Mucosa of gallbladder (tissue), 1 donor: ENCODE measurements around the gene CDK15. TPM values are rescaled to one million over a fixed set of nuclear protein-coding genes. Genes with fewer than 3 reads are reported as not detected.
"Not testable (repeated sequence)": the region's sequence is repeated elsewhere in the genome, so short reads cannot be mapped to it uniquely, and the experiment has no call there.

Experiments used
- DNase-seq: peaks from one replicate; pipeline ENCODE4 v3.0.0-alpha.2; 2020; ENCODE audit warnings: low spot score
- total RNA-seq: library from RNA; stranded (reverse); gene quantifications from one replicate; pipeline ENCODE4 v1.2.1, GENCODE V29; 2021
- donor health status: DM: no; HTN: no; CAD: no.

Gene CDK15
- total RNA-seq, 1 donor from 2014 or later: 3.1 TPM

DNA sequence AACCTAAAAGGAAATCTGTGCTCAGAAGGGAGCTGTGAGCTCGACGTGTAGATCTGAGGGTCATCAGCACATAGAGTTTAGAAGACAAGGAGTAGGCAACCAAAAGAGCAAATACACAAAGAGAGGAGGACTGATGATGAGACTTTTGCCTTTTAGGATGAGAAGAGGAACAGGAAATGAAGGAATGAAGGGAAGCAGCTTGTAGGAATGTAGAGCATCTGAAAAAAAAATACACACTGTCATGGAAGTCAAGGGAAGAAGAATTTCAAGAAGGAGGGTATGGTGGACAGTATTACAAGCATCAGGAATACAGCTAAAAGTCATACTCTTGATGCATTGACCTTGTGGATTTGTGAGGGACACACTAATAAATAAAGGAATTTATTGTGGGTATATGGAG lies 21.9 kb downstream of the CDK15 start:
- DNase-seq: no peak

DNA sequence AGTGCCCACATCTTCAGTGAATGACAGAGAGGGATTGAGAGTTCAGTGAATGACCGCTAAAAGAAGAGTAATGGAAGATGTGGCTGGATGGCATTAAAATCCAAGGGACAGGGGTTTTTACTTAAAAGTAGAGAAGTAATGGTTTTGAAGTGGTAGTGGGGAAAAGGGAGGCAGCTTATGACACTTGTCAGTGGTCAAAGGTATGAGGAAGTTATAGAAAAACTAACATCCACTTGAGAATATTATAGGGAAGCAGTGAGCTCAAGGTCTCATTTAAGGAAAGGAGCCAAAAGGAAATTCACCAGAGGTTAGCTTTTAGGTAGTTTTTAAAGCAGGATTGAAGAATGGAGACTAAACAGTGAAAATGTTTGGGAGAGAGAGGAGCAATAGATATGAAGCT lies 24.3 kb downstream of the CDK15 start:
- no peak for DNase-seq

DNA sequence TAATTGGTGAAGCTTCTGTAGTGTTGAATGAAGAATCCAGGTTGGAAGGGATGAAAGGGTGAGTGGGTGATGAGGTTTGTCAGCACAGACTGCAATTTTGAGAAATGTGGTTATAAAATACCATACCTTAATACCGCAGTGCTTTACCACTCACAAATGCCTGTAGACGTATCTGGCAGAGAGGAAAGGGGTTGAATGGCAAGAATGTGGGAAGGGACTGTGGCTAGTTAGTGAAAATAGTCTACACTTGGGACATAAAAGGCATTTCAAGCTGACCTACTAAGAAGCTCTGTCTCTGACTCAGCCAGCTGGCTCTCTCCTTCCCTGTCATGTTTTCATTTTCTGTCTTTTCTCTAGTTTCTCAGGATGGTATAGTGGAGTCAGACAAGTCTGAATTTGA lies 25.1 kb downstream of the CDK15 start:
- DNase-seq: no peak

DNA sequence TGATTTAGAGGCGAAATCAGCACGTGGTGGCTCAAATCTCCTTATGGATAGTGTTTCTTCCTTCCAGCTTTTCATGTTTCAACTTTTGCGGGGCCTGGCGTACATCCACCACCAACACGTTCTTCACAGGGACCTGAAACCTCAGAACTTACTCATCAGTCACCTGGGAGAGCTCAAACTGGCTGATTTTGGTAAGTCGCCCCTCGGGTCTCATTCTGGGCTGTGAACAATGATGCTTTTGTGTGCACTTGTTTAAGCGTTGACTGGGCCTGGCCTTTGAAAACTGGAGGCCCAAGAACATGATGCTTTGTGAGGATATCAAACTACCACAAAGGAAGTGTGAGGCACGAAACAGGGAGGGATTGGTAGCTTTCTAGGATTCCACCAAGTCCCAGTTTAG lies 27.4 kb downstream of the CDK15 start:
- no peak for DNase-seq

DNA sequence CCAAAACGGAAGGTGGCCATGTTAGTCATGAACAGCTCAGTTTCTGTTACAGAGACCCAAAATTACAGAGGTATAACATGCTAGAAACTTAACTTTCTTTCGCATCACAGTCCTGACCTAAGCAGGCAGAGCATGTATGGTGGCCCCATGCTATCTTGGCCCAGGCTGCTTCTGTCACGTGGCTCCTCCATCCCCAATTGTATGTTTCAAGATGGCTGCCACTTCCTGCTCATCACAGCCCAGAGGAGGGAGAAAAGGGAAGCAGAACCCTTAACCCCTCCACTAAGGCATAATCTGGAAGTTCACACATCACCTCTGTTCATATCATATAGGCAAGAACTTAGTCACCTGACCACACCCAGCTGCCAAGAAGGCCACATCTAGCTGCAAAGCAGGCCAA lies 28.7 kb downstream of the CDK15 start:
- no peak for DNase-seq

DNA sequence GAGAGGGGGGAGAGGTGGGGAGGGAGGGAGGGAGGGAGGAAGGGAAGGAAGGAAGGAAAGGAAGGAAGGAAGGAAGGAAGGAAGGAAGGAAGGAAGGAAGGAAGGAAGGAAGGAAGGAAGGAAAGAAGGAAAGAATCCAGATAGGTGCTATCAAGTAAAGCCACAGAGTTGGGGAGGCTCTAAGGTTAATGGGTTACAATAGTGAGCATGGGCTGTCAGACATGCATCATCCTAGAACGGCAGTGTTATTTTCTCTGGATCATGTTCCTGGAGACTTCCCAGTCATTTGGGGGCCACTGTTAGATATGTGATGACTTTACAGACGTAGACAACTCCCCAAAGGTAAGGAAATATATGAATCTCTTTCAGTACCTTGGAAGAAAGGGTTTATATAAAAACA lies 31.1 kb downstream of the CDK15 start:
- DNase-seq: no peak

DNA sequence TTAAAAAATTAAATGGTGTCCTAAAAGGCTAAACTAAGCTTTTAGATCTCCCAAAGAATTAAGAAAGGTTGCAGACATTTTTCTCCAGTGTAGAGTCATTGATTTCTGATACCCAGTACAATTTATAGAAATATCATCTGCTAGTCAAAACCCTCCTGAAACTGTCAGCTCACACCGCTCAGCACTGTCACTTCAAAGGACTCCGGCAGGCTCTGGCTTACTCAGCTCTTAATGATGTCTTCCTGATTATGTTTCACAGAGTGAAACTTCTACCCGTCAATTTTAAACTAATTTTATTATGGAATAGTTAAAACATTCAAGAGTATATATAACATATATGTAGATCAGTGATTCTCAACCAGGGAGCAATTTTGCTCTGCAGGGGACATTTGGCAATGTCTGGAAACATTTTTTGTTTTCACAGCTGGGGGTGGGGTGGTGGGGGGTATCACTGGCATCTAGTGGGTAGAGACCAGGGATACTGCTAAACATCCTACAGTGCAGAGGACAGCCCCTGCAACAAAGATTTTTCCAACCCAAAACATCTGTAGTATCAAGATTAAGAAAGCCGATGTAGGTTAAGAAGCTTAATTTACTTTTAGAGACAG lies 31.6 kb downstream of the CDK15 start:
- no peak for DNase-seq

DNA sequence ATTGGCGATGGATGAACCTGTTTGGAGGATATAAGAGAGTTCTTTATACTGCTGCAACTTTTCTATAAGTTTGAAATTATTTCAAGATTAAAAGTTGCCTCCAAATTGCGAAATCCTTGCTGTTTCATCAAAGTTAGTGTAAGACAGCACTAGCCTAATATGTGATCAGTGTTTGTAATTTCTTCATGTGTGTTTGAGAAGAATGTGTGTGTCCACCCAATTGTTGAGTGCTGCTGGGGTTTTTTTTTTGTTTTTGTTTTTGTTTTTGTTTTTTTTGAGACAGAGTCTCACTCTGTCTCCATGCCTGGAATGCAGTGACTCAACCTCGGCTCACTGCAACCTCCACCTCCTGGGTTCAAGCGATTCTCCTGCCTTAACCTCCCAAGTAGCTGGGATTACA lies 33.4 kb downstream of the CDK15 start:
- no peak for DNase-seq

DNA sequence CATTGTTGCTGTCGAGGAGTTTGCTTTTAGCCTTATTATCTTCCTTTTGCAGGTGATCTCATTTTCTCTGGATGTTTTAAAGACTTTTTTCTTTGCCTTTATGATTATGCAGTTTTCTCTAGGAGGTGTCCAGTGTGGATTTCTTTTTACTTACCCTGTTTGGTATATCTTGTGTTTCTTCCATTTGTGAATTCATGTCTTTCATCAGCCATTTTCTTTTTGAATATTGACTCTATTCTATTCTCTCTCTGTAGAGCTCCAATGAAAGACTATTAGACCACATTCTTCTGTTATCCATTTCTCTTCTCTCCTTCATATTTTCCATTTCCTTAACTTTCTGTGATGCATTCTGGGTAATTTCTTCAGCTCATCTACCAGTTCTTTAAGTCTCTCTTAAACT lies 34.4 kb downstream of the CDK15 start:
- no peak for DNase-seq

DNA sequence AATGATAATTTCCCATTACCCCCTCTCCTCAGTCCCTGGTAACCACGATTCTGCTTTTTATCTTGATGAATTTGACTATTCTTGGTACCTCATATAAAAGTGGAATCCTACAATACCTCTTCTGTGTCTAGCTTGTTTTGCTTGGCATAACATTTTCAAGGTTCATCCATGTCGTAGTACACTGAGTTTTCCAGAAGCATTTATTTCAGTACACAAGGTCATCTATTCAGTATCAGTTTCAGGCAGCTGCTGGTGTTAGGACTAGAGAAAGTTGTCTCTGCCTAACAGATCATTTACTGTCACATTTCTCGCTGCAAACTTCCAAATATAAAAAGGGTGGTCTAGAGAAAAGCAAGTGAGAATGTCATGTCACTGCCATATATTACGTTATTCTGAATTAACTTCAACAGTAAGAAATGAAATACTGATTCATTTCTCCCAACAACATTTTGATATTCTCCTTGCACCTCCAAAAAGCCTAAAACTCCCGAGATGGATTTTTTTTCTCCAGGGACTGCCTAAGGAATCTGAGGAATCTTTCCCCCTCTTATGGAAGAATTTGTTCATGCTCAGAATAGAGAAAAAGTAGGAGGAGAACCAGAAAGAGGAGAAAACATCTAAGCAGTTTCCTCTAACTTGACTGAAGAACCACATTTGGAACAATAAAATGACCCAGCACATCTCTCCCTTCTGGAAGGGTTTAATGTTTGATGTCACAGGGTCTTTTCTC lies 36.0 kb downstream of the CDK15 start:
- DNase-seq: no peak

DNA sequence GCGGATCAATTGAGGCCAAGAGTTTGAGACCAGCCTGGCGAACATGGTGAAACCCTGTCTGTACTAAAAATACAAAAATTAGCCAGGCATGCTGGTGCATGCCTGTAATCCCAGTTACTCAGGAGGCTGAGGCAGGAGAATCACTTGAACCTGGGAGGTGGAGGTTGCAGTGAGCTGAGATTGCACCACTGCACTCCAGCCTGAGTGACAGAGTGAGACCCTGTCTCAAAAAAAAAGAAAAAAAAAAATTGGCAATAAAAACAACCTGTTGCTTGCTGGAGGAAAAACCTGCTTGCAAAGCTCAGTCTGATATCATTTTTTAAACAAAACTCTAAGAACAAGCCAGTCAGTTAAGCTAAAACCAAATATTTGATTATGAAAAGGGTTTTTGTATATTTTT lies 38.6 kb downstream of the CDK15 start:
- not testable (repeated sequence) for DNase-seq

DNA sequence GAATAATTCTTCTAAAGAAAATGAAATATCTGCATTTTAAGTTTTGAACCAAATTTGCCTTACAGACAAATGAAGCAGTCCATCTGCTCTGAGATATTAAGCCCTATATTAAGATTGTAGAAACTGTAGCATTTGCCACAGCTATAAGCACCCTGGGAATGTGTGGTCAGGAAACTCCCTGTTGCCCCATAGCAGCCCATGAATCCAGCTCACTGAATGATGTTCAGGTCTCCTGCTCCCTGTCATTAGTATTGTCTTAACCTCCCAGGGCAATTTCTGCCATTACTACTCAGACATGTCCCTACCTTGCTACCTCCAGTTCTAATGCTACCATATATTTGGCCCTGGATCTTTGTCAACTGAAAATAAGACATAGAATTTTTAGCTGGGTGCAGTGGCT lies 41.1 kb downstream of the CDK15 start:
- no peak for DNase-seq

DNA sequence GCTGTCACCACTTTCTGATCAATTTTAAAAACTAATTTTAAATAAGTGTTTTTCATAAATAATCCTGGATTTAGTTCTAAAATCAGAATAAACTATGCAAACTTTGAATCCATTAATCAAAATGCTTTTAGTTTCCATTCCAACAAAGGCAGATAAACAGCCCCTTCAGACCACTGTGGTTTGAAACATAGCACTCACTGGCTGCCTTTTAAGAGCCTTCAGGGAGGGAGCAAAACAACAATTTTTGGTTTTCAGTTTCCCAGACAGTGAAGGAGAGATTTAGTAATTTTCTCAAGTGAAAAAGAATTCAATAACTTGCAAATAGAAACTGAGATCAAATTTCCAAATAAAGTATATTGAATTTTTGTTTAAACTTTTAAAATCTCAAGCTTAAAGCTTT lies 46.1 kb downstream of the CDK15 start:
- DNase-seq: no peak

DNA sequence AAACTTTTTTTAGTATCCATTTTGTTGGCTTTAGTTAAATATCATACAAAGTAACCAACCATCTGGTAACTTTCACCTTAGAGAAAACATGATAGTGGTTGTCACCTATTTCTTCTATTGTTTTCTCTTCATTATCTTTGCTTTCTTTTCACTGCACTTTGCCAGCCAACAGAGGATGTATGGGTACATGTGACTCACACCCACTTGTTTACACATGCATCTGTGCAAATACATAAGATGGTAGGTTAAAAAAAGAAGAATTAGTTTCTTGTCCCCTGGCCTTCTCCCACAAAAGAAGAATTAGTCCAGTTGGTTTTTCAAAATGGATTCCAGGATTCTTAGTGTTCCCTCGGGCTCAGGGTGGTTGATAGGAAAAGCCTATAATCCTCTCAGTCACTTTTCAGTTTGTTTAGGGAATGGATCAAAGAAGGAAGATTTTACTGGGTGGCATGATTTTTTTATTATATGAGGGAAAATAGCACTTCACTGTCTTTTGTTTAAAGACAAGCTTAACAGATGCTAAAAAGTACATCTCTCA lies 46.6 kb downstream of the CDK15 start:
- no peak for DNase-seq

DNA sequence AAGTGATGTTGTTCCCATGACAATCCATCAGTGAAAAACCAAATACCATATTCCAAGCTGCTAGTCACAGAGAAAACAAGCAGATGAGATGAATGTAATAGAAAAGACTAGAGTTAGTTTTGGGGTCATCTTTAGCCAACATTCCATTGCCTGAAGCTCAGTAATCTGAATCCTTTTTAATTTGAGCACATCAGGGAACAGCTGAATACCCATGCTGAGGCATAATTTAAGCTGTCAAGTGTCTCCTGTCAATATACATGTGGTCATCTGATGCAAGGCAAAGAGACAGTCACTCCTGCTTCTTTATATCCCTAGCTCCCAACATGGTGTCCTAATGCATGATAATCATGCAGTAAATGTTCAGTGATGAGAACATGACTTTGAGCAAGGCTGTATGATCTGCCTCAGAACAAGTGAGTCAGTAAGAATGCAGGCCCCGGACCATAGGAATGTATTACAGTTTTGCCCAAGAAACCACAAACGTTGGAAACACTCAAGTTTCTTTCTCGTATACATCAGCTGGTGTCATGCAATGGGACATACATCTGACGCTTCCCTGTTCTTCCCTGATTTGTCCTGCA lies 48.0 kb downstream of the CDK15 start:
- DNase-seq: no peak

DNA sequence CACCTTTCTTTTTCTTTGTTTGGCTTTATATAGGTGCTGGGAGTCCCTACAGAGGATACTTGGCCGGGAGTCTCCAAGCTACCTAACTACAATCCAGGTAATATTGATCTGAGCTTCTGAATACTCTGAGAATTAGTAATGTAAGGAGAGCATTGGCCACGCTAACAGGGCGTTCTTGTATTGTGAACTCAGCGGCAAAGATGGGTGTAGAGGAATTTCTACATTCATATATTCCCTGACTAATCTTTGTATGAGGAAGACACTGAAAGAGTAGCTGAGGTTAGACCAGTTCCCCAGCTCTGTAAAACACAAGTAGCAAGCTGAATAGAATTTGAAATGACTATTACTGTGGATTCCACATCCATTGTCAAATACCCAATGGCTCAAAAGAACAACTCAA lies 48.5 kb downstream of the CDK15 start:
- DNase-seq: no peak

DNA sequence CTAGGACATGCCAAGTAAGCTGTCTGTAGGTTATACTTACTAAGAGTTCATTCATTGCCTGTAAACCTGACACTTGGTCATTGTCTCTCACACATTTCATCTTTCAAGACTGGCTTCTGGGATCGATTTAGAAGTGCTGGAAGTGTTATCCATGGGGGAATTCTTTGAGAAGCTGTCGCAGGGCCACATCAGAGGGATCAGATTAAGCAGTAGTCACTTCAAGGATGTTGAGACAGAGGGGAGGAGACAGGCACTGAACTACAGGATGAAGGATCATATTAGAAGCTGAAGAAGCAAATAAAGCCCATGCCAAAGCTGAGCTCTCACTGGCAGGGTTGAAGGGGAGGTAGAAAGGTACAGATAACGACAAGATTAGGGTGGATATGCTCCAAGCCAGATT lies 49.0 kb downstream of the CDK15 start:
- DNase-seq: no peak

DNA sequence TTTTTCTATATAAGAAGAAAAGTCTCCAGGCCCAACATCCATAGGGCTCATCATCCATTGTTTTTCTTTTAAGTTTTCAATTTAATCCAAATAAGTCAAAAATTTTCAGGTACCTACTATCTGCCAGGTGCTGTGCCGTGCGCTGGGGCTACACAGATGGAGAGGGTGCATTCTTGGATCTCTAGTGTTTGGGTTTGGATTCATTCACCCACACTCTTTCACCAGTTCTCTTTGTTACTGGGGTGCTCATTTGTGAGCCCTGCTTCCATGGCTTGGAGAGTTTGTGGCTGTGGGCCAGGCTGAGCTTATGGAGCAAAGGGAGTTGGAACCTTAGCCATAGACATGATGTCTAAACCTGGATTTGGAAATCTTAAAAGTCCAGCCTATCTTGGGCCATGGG lies 51.0 kb downstream of the CDK15 start:
- no peak for DNase-seq

DNA sequence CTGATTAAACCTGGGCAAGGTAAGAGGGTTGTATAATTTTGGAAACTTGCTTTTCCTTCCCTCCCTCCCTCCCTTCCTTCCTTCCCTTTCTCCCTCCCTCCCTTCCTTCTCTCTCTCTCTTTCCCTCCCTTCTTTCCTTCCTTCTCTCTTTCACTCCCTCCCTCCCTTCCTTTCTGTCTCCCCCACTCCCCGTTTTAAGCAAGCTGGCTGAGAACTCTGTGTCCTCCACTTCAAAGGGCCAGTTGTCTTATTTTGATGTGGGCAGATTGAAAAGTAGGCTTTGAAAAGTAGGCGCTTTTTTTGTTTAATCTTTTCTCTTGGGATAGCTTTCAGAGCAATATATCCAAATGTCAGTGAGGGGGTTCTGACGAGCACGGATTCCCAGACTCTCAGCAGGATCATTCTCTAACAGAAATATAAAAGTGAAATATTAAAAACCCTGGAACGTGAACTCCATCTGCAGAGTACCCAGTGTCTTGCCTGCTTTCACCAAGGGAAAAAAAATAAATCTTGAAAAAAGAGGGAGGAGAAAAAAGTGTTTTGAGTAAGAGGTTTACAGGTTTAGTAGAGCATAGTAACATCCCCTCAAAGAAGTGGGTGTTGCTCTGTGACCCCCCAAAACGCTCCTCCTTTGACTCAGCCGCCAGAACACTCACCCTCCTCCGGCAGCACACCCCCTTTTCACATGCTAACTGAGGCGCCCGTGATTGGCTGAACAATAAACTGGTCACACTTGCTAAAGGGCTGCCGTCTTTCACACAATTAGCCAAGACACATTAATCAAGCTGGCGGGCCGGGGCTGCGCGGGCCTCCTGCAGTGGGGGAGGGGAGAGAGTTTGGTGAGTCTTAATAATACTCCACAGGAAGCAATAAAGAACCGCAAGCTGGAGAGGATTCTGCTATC lies 52.2 kb downstream of the CDK15 start:
- no peak for DNase-seq

DNA sequence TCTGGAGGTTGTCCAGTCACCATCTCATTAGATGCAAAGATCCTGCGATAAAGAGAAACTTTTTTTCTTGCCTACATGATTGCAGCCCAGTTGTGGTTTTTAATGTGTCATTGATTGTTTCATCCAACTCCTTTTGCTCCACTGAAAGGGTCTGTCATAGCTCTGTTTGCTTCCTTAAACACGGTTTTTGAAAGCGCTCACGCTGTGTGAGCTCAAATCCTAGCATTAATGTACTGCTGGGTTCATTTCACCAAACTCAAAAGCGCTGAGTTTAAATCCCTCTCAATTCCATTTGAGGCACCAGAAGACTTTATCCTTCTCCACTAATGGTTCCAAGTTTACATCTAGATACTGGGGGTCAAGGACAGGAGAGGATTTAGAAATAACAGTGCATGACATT lies 53.6 kb downstream of the CDK15 start:
- no peak for DNase-seq

DNA sequence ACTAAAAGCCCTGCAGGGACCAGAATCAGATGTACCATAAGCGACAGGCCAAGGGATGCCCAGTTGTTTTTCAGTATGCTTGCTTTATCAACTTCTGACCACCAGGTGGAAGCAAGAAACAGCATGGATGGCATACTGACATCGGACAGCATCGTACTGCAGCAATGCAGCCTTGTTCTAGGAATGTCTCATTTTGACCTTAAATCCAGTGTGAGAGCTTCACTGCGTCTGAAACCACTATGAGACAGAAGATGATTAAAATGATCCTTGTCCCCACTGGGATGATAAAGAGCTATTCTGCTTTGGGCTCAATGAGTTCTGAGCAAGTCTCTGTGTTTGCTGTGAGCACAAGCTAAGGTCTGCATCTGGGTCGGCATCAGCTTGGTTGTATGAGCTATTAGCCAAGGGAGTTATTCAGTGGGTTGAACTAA lies 54.3 kb downstream of the CDK15 start:
- DNase-seq: peak; percentile 55

DNA sequence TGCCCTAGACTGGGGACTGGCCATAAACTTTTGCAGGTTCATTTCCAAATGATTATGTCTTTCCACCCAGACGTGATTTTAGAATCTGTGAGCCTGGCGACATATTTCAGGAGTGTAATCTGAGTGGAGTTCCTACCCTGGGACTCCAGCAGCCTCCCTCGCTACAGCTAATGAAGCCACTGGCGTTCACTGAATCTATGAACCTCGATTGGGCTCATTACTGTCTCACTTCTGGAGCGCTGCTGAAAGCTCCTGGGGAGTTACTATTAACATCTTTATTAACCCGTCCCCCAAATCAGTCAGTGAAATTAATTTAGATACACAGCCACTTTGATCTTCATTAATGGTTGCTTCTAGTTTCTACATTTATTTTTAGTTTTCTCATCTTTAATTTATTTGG lies 56.5 kb downstream of the CDK15 start:
- no peak for DNase-seq
